ENCODE results near the gene LHFPL3. TPM values are rescaled to one million over a fixed set of nuclear protein-coding genes. Genes with fewer than 3 reads are reported as not detected.

LHFPL3 gene
- total RNA-seq, 1 experiment from 2014 or later = not detected

DNA sequence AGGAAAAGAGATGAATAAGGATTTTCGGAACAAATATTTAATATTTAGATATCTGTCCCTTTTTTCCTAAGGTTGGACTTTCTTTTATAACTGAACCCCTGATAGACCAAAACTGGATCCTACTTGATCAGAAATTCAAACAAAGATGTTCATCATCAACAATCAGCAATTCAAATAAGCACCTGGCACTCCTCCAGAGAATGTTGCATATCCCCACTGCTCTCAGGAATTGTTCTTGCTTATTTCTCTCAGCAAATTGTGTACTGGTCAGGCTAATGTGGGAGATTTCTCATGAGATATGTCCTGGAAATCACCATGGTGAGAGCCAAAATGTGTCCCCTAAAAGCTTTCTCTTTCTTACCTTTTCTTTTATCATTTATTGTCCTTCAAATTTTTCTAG lies 40.3 kb upstream of the LHFPL3 start:
- Histone ChIP-seq H3K18ac (ENCODE audit: insufficient read length, low read depth, low read length) (no peak overlapping the region), H2BK20ac (ENCODE audit: low read depth, low read length, poor library complexity, severe bottlenecking) (no peak overlapping the region), H3K27ac (ENCODE audit: insufficient read length, low read depth, low read length) (no peak overlapping the region), H2BK5ac (ENCODE audit: insufficient read length, low read length) (no peak overlapping the region), H3K23ac (ENCODE audit: insufficient read length, low read depth, low read length) (no peak overlapping the region), H4K91ac (ENCODE audit: insufficient read length, low read depth, low read length) (no peak overlapping the region), H3K9me3 (ENCODE audit: control insufficient read depth, low read depth, low read length) (no peaks in the 10 kb centered on the region), H3K9ac (ENCODE audit: extremely low read depth, insufficient read length, low read length) (no peak overlapping the region), H2AFZ (ENCODE audit: low read length) (no peak overlapping the region), H3K56ac (ENCODE audit: insufficient read length, low read depth, low read length) (no peak overlapping the region), H3K4me2 (ENCODE audit: insufficient read depth, insufficient read length, low read length) (no peak overlapping the region), H4K20me1 (ENCODE audit: control insufficient read depth, insufficient read depth, insufficient read length) (no peaks in the 10 kb centered on the region), H3K14ac (ENCODE audit: insufficient read depth, low read length) (no peak overlapping the region), H4K8ac (replicated peaks; ENCODE audit: insufficient read length, low read depth, low read length) (no peak overlapping the region), H3K79me1 (ENCODE audit: insufficient read depth, low read depth, low read length, poor library complexity, severe bottlenecking) (no peaks in the 10 kb centered on the region), H3K4ac (ENCODE audit: low read depth, low read length) (no peak overlapping the region), H3K23me2 (ENCODE audit: insufficient read length, low read depth, low read length, poor library complexity, severe bottlenecking) (no peaks in the 10 kb centered on the region), H2BK15ac (ENCODE audit: low read depth, low read length) (no peak overlapping the region), H2AK5ac (ENCODE audit: insufficient read length, low read length) (no peak overlapping the region), H3K4me1 (ENCODE audit: insufficient read depth, low read length) (no peaks in the 10 kb centered on the region), H4K5ac (ENCODE audit: insufficient read length, low read depth, low read length) (no peak overlapping the region), H3K79me2 (ENCODE audit: insufficient read depth, low read length) (no peaks in the 10 kb centered on the region), H2BK120ac (ENCODE audit: low read depth, low read length, poor library complexity, severe bottlenecking) (no peak overlapping the region), H3K27me3 (ENCODE audit: insufficient read depth, low read length) (no peaks in the 10 kb centered on the region), H3T11ph (ENCODE audit: low read length) (no peak overlapping the region), H2BK12ac (ENCODE audit: insufficient read length, low read depth, low read length) (no peak overlapping the region)
- Mint-ChIP-seq H3K36me3 (ENCODE audit: insufficient read depth in 1 of 3, low read depth in 3 of 3) (peaks cover 0 to 1% (median 0%) of the 10 kb centered on the region in 3 experiments; a peak in 1 of 7 replicates), H3K4me3 (no peak overlapping the region), H3K27me3 (ENCODE audit: low read depth) (peaks cover 9% of the 10 kb centered on the region), H3K9me3 (peaks cover under 1 to 10% of the 10 kb centered on the region in 2 experiments; a peak in 1 of 5 replicates), H3K4me1 (no peaks in the 10 kb centered on the region), H3K27ac (no peak overlapping the region)
- DNase-seq = no peak
- WGBS (ENCODE audit: extremely low coverage, insufficient read length, low lambda C conversion rate) = no CpG with 5 or more reads among the region's 1 CpG
- TF ChIP-seq CTCF (conservative IDR thresholded peaks at IDR 0.05) = no peak
